Retinal pigment epithelial cell (primary cell): ENCODE data around the gene DIS3L2.

Experiments
- DNase-seq: peaks from one replicate; pipeline ENCODE4 v3.0.0-alpha.2; 2010; ENCODE audit warnings: low read depth
- H3K4me3 ChIP-seq: 2 replicates; pipeline ENCODE4 v1.5.1; 2011; ENCODE audit warnings: mild to moderate bottlenecking, low read length, control low read depth, moderate library complexity
- CTCF ChIP-seq: conservative IDR thresholded peaks from 2 replicates; pipeline ENCODE4 v1.5.1; 2011; ENCODE audit warnings: low read depth, low read length, control low read depth, inconsistent platforms

Gene DIS3L2

GRCh38 chr2:232300894-232301387, 339.4 kb downstream of the DIS3L2 start:
- H3K4me3 ChIP-seq, result no peak overlapping the region
- TF ChIP-seq CTCF, result no peak
- DNase-seq, result no peak

GRCh38 chr2:232304236-232304635, 342.7 kb downstream of the DIS3L2 start:
- TF ChIP-seq CTCF, result no peak
- no peak overlapping the region for H3K4me3 ChIP-seq
- no peak for DNase-seq

- TF ChIP-seq CTCF, result no peak
- H3K4me3 ChIP-seq, result no peak overlapping the region
- DNase-seq, result no peak
Observed at GRCh38 chr2:232306741-232307305, 345.3 kb downstream of the DIS3L2 start.

GRCh38 chr2:232307854-232308253, 346.3 kb downstream of the DIS3L2 start:
- DNase-seq, result no peak
- no peak overlapping the region for H3K4me3 ChIP-seq
- no peak for TF ChIP-seq CTCF

- no peak for DNase-seq
- H3K4me3 ChIP-seq, result no peak overlapping the region
- TF ChIP-seq CTCF, result no peak
Observed at GRCh38 chr2:232308986-232309385, 347.5 kb downstream of the DIS3L2 start.

- DNase-seq, result no peak
- H3K4me3 ChIP-seq, result no peak overlapping the region
- no peak for TF ChIP-seq CTCF
Observed at GRCh38 chr2:232309592-232309991, 348.1 kb downstream of the DIS3L2 start.

GRCh38 chr2:232310121-232310520, 348.6 kb downstream of the DIS3L2 start:
- no peak overlapping the region for H3K4me3 ChIP-seq
- DNase-seq, result no peak
- no peak for TF ChIP-seq CTCF
